NCI-H774 (cell line): ENCODE results near the gene OLFML1.

Experiments used
- DNase-seq: peaks from one replicate; lab custom pipeline; 2025; lab: John Stamatoyannopoulos, UW

Gene OLFML1

DNA sequence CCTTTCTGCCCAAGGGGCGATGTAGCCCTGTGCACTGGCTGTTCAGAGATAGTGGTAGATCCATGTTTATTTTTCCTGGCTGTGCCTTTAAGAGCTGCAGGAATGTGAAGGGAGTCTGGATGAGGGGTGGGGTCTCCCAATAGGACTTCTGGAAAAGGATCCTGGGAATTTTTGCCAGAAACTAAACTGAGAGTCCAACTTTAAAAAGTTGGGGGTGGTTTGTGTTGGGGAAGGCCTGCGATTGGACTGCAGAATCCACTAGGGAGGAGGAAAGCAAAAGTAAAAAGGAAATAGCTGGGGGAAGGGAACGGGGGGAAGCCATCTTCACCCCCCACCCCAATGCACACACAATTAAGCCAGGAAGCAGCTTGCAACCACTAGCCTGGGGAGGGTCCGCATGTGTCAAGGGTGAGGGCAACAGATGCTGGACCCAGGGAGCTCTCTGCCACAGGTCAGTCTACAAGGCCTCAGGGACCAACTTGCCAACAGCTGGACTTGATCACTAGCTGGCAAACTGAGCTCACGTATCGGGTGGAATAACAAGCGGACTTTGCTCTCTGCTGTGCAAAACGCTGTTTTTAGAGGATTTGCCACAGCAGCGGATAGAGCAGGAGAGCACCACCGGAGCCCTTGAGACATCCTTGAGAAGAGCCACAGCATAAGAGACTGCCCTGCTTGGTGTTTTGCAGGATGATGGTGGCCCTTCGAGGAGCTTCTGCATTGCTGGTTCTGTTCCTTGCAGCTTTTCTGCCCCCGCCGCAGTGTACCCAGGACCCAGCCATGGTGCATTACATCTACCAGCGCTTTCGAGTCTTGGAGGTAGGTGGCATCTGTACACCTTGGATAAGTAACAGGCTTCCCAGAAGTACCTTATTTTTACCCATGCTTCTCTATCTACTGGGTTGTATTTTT is at the start of gene OLFML1:
OLFML1 (plus strand) TSS at position 321 of the 912 bp plus-strand sequence; CDS start at position 691, 370 bp downstream.
- no peak for DNase-seq

DNA sequence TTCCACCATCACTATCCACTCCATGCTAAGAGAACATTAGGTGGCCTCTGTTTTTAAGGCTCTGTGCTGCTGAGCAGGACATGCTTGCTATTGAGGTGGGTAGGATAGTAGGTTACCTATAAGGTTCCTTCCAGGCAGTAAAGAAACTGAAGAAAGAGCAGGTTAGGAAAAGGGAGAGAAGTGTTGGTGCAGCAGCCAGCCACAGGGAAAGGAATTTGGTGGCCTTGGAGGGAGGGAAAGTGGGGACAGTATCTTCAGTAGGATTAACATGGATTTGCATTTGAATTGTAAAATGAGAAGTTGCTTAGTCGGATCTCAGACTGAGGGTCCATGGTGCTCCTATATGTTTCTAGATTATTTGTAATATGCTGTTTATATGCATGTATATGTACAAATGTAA is 49.2 kb upstream of the OLFML1 start:
- no peak for DNase-seq

DNA sequence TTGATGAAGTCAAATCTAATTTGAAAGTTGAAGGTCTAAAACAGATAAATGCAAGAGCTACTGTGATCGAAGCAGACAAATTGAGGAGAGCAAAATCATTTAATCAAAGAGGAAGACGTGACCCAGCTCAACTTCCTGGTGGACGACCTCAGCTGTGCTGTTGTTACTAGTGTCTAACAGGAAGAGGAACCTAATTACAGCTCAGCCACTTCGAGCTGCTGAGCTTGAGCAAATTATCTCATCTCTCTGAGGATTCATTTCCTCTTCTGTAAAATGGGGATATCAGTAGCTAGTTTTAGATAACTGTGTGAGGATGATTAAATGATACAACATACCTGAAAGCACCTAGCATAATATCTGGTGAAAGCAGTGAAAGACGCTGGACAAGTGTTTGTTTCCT is 48.6 kb upstream of the OLFML1 start:
- DNase-seq, result peak; percentile 5

DNA sequence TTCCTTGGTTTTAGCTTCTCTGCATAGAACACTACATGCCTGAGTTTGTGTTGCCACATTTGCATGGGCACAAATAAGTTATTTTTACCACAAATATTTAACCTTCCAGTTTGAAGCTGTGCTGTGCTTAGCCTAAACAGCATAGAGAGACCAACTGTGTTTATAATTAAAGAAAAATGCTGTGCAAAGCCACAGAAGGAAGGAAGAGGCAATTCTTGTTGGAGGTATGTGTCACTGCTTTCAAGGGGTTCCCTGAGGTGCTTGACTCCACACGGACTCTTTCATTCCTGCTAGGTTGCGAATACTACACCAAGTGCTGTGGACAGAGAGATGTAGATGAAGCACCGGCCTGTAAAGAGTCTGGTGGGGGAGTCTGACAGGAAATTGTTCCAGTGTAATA is 47.6 kb upstream of the OLFML1 start:
- no peak for DNase-seq

DNA sequence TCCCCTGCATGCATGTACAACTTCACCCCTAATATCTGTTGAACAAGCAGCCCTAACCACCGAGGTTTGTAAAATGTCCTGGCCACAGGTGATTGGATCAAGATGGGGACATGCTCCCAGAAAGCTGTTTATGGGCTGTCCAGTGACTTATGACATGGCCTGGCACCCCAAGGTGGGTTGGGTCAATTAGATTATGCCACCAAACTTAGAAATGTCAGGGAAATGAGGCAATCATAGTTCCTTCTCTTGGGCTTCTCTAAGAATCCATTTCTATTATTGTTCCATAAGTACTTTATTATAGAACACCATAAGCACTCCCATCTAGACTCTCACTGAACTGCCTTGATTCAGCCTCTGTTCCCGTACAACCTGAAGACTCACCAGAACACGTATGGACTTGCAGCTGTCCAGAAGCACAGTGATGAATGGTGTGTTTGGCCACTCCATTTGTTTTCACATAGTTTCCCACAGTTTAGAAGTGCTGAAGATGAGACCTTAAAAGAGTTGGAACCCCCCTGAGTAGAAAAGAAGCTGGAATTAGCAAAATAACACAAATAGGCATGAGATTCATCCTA is 45.5 kb upstream of the OLFML1 start:
- DNase-seq, result no peak

DNA sequence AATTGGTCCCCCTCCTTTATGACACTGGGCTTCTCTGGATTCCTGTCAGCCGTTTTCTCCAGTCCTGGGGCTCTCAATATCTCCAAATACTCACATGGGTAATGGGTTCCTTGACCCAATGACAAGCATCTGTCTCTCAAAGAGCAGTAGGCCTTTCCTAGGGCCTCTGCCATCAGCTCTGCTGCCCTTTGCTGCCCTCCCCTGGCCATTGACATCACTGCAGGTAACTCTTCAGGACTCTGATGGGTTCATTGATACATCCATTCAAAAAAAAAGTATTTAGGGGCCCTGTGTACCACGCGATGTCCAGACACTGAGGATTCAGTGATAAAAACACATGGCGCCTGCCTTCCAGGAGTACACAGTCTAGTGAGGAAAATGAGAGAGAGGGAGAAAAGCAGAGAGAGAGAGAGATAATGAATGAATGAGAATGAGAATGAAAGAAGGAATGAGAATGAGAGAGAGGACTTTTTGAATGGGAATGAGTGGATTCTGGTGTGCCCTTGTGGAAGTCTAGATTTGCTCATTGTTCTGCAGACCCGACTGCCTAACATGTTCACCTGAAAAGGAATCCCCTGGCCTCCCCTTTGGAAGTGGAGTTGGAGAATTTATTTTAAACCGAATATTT is 42.6 kb upstream of the OLFML1 start:
- peak; percentile 55 for DNase-seq

DNA sequence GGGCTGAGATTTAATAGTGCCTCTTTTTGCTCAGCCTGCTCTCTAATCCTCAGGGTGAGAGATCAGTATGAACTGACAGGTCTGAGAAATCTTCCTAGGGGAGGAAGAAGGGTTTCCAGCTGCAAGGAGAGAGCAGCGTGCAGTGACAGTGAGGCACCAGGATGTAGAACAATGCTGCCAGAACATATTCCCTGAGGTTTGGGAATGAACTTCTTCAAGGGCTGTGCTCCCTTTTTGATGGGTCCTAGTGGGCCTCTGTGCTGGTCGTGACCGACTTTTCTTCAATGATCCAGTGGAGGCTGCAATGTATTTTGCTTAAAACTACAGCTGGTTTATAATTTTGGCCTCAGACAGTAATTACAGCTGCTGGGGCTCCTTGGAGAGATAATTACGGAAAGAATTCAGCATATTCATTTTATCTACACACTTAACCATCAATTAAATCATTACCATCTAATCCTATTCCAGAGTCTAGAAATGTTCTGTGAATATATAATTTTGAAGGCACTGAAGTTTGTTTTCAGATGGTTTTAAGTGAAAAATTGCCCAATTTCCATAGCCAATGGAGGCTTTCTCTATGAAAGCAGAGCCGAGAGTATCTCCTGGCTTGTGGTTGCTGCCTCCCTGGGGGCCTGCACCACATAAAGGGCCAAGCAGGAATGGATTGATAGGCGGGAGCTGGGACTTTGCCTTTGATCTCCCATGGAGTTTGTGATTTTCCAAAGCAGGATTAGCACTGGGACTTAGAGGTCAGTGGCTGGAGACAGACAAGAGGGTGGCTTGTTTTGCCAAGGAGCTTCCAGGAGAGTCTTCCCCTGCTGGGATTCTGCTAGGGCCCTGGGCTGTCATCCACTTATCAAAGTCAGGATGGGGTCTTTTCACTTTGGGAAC is 41.0 kb upstream of the OLFML1 start:
- DNase-seq, result no peak

DNA sequence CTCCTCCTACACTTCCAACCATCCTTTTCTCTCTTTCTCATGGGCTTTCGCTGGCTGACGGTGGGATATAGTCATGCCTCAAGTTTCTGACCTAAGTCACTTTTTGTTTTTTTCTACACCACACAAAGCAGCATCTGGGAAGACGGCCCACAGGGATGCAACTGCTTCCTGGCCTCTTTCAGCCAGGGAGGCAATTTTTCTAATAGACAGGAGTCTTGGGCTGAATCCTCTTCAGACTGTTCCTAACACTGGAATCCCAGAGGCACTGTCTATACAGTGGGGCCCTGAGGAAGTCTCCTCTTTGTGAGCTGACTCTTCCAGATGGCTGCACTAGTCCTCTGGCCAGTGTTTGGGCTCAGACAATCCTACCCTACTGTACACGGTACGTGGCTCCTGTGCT is 39.7 kb upstream of the OLFML1 start:
- no peak for DNase-seq

DNA sequence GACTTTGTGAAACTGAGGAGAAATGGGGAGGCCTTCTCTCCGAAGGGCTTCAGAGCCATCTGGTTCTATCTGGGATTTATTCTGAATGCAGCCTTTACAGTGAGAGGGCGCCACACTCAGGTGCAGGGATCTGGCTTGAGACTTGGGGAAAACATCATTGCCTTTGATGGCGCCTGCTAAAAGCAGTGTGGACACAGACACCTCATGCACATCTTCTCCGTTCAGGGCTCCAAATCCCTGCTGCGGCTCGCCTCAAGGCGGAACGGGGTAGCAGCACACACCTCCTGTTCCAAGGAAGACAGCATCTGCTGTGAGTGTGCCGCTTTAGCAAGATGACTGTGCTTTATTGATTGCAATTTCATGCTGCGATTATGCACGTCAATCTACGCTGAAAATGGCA is 37.1 kb upstream of the OLFML1 start:
- no peak for DNase-seq

DNA sequence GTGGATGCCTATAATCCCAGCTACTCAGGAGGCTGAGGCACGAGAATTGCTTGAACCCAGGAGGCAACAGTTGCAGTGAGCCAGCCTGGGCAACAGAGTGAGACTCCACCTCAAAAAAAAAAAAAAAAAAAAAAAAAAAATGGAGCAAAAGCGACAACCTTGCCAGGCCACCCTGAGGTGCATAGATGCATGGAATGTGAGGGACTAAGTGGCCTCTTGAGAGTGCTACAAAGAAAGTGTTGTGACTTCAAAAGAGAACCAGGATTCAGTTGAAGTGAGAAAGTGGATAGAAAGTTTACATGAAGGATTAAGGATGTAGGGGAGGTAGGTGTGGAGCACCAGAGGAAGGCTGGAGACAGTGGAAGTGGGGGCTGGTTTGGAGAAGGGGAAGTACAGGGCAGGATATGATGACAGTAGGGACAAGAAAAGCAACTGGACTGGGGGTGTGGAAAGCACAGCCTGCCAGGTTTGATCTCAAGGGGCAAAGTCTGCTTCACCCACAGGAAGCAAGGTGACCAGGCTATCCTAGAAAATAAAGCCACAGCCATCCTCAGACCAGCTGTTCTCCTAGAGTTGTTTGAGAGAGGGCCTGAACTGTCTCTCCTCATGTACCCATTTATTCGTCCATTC is 36.0 kb upstream of the OLFML1 start:
- DNase-seq, result no peak

DNA sequence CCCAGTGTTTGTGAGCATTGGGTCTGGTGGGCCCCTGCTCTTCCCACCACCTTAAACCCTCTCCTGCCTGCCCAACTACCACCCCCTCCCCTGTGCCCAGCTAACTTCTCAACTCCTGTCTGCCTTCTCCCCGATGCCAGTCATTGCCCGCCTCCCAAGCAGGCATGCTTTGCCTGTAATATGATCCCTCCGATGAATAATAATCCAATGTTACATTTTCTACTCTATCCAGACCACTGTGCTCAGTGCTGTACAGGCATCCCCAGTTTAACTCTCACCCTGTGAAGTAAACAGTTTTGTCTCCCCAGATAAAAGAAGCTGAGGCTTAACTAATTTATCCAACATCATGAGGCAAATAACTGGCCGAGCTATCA is 35.5 kb upstream of the OLFML1 start:
- no peak for DNase-seq

DNA sequence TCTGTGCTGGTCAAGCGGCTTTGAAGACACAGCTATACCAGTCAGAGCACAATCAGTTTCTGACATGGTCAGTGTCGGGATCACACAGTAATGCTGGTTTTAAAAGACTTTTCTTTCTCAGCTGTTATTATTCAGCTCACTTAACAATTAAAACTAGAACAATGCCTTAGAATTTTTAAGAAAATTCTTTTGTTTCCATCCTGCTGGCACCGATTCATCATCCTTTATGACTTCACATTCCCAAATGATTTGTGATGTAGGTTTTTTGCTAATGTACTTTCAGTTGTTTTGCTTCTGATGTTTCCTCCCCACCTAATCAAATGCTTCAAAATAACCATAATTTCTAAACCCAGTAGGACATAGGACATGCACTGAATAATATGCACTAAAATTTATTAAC is 34.5 kb upstream of the OLFML1 start:
- DNase-seq, result no peak

DNA sequence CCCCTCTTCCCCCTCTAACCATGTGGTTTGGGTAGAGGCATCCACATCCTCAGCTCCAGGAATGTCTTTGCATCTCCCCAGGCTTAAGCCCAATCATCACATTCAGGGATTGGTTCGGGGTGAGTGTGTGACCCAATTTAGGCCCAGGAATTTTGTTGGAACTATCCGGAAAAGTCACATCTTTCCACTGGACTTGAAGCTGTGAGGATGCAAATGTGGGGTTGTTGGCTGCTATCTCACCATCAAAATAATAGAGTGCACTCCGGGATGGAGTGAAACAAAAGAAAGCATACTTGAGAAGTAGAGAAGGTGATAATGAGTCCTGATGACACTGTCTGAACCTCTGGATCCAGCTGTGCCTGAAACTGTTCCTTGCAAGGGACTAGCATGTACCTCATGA is 33.8 kb upstream of the OLFML1 start:
- no peak for DNase-seq

DNA sequence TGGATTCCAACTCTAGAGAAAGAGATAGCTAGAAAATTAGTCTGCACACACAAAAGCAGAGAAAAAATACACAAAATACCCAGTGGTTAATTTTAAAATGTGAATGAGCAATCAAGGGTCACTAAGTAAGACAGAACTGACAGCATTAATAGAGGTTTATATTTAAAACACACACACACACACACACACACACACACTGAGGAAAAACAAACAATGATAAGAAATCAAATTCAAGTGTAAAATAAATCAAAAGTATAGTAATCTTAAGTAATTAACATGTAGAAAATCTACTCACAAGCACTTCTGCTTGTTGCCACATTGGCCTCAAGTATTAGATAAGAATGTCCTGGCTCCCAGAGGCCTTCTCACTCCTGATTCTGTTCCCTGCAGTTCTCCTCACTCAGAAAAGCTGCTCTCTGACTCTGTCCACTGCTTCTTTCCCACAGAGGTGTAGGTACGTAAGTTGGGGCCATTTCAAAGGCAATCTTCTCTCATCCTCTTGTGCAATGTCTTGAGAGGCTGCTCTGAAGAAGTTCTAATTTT is 33.3 kb upstream of the OLFML1 start:
- DNase-seq, result no peak

DNA sequence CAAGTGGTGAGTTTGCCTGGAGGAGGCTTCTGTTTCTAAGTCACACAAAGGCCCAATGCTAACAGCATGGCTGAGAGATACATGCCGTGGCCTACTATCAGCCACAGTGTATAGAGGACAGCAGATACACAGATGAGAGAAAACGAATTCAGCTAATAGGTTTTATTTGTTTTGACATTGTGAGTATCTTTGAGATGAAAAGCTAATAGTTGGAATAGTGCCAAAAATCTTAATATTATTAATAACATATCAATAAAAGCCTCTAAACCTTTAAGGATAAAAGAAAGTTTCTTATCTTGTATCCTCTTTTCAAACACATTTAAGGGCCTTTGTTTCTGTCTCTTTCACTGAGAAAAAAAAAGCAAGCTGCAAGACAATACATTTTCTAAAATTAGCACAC is 30.5 kb upstream of the OLFML1 start:
- DNase-seq, result no peak

DNA sequence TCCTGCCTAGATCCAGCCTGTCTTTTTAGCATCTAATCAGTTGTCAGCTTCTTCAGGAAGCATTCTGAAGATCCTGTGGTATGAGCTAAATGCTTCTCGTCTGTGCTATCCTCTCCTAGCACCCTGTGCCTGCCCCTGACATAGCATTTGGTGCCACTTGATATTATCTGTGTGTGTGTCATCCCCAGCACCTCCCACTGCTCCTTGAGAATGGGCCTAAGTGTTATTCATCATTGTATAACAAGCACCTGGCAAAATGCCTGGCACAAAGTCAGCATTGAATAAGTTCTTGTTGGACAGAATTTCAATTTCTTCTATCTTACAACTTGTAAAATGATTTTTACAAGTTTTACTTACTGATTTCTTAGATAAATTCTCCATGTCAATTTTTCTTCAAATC is 28.1 kb upstream of the OLFML1 start:
- DNase-seq, result no peak

DNA sequence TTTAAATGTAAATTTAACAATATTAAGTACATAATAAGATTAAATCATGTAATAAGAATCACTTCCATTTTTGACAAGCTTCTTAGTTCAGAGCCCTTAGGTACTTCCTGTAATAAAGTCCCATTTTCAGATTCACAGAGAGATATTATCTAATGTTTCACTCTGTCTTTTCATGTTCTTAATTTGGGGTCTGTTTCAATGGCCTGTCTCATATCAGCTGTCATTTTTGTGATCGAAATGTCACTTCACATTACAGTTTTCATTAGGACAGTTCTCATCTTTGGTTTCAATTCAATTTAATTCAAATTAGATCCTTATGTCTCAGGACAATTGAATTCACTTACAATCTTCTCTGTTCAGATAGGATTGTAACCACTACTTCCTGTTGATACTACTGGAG is 22.6 kb upstream of the OLFML1 start:
- no peak for DNase-seq

DNA sequence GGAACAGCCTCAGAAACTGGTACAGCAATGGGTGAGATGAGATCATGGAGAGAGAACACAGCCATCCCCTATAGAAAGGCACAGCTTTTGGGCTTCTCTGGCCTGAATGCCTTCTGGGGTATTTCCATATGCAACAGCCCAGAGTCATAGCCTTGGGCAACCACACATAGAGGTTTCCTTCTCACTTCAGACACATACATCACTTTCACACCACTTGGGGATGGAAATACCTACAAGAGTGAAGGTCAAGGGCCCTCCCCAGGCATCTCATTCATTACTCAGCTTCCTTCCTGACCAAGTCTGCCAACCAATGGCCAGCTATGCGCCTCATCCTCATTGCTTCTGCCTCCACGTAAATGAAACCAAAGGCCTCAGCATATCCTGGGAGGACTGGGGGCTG is 17.7 kb upstream of the OLFML1 start:
- no peak for DNase-seq

DNA sequence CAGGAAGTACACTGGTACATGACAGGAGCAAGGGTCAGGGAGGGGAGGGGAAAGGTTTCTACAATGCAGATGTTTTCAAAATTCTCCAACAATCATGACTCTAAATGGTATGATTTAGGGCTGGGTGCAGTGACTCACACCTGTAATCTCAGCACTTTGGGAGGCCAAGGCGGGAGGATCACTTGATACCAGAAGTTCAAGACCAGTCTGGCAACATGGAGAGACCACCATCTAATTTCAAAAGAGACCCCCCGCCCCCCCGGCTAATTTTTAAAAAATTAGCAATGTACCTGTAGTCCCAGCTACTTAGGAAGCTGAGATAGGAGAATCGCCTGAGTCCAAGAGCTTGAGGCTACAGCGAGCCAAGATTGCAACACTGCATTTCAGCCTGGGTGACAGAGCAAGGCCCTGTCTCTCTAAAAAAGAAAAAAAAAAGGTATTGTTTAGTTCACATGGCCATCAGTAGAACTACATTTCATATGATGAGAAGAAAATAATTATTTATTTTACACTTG is 15.9 kb upstream of the OLFML1 start:
- no peak for DNase-seq

DNA sequence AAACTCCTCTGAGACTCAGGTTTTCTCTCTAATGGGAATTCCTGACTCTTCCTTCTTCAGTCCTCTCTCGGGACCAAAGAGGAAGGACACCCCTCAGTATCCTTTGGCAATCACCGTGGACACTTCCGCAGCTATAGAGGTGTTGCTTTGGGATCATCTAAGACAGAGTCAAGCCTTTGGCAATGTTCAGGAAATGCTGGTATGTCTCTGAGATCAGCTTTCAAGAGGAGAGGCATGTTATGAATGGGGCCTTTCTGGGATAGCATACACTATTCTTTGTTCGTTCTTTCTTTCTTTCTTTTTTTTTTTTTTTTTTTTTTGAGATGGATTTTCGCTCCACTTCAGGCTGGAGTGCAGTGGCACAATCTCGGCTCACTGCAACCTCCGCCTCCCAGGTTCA is 14.2 kb upstream of the OLFML1 start:
- DNase-seq, result no peak

DNA sequence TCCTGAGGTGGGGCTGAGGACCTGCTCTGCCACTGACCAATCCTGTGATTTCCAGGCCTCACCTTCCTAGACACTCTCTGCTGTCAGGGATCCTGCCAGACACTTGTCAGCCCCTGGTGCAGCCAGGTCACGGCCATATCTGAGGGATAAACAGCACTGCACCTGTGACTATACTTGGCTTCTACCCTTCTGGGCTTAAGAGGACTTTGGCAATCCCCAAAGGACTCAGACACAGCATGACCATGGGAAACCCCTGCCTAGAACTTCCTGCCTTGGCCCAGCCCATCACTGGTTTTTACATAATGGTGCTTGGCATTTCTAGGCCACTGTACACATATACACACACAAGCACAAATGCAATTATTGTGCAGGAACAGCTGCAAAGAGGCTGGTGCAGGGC is 11.6 kb upstream of the OLFML1 start:
- no peak for DNase-seq
